Lung (tissue), 12 donors: ENCODE results near the gene TMEM108. TPM values are rescaled to one million over a fixed set of nuclear protein-coding genes. Genes with fewer than 3 reads are reported as not detected.
"Not testable (repeated sequence)": the region's sequence is repeated elsewhere in the genome, so short reads cannot be mapped to it uniquely, and the experiment has no call there.

Source experiments
- ATAC-seq: fragments of 200-7000 bp; cut with Tn5 transposase; one replicate; pipeline ENCODE4 v1.9.1; 2020; ENCODE audit warnings: moderate number of reproducible peaks; ENCODE audit not compliant: insufficient read depth, low FRiP score
- DNase-seq, 3 donors: peaks; one replicate each; pipeline ENCODE4 v3.0.0-alpha.2; 2013 to 2017
- H3K27ac ChIP-seq, 2 donors: one replicate each; pipeline ENCODE4 v1.5.1; 2013; ENCODE audit warnings: mild to moderate bottlenecking in 2 of 2, moderate library complexity in 2 of 2, control low read depth in 1 of 2, inconsistent platforms in 1 of 2, low read depth in 1 of 2, low read length in 1 of 2
- H3K27me3 ChIP-seq, 3 donors: one replicate each; pipeline ENCODE4 v1.5.1; 2013; ENCODE audit warnings: low read length in 2 of 3; ENCODE audit not compliant: control insufficient read depth in 3 of 3, insufficient read depth in 3 of 3
- H3K36me3 ChIP-seq, 4 donors: one replicate each; pipeline ENCODE4 v1.5.1; 2013; ENCODE audit warnings: low read length in 4 of 4, mild to moderate bottlenecking in 1 of 4, moderate library complexity in 1 of 4; ENCODE audit not compliant: control insufficient read depth in 4 of 4, insufficient read depth in 4 of 4
- H3K4me1 ChIP-seq, 5 donors: one replicate each; pipeline ENCODE4 v1.5.1; 2013; ENCODE audit warnings: low read length in 5 of 5, mild to moderate bottlenecking in 2 of 5, moderate library complexity in 1 of 5; ENCODE audit not compliant: control insufficient read depth in 5 of 5, insufficient read depth in 5 of 5
- H3K4me3 ChIP-seq: one replicate; pipeline ENCODE4 v1.5.1; 2013; ENCODE audit warnings: mild to moderate bottlenecking, control low read depth, moderate library complexity
- H3K9ac ChIP-seq, 2 donors: one replicate each; pipeline ENCODE4 v1.5.1; 2013; ENCODE audit warnings: low read length in 2 of 2, control low read depth in 1 of 2; ENCODE audit not compliant: insufficient read depth in 1 of 2
- H3K9me3 ChIP-seq, 4 donors: one replicate each; pipeline ENCODE4 v1.5.1; 2013; ENCODE audit warnings: low read length in 3 of 4, mild to moderate bottlenecking in 1 of 4, moderate library complexity in 1 of 4; ENCODE audit not compliant: control insufficient read depth in 4 of 4, insufficient read depth in 3 of 4
- CTCF ChIP-seq: IDR thresholded peaks from 2 replicates; pipeline ENCODE4 v1.5.1; 2012; ENCODE audit warnings: mild to moderate bottlenecking; ENCODE audit errors: control extremely low read depth, extremely low read depth
- WGBS, 2 donors: extraction: QIAGEN DNeasy Blood & Tissue Kit; methylation state at CpG; one replicate each; pipeline ENCODE4 v1.1.7; 2013; 5-methylcytosine and 5-hydroxymethylcytosine counted together
- polyA plus RNA-seq, 2 donors: library from polyadenylated mRNA; stranded (reverse); fragments of 200-250 nt; gene quantifications; one replicate each; pipeline ENCODE4 v1.2.1, GENCODE V29; 2013
- total RNA-seq, 2 donors: library from RNA; depleted of rRNA in 1 of 2; stranded (reverse); fragments of >200 nt in 1 of 2; gene quantifications; one replicate each; pipeline ENCODE4 v1.2.1, GENCODE V29; 2014 to 2021
- donor health status: control.
- donor health status: control.
- donor health status: Bipolar disorder and iron deficiency.
- donor health status: healthy.
- donor health status: DM: yes; HTN: yes; CAD: no.

The TMEM108 gene
- total and polyA plus RNA-seq, 4 donors = 3.0 to 16.9 (median 7.6) TPM

GRCh38 chr3:133007601-133008000 is 30.6 kb upstream of the TMEM108 start:
- ATAC-seq (no peak), DNase-seq (no peak)
- WGBS, 2 donors = 88 to 89% methylated on average over 2 of the region's 2 CpGs
- Histone ChIP-seq H3K9me3 (peaks cover 0 to 5% (median 1%) of the 10 kb centered on the region in 4 donors), H3K27ac (no peak overlapping the region), H3K4me1 (no peaks in the 10 kb centered on the region), H3K9ac (no peak overlapping the region), H3K4me3 (no peak overlapping the region), H3K36me3 (no peaks in the 10 kb centered on the region), H3K27me3 (no peaks in the 10 kb centered on the region)
- TF ChIP-seq CTCF = no peak

- Histone ChIP-seq H3K4me3 (no peak overlapping the region), H3K36me3 (no peaks in the 10 kb centered on the region), H3K27me3 (no peaks in the 10 kb centered on the region), H3K4me1 (peaks cover 0 to 6% (median 0%) of the 10 kb centered on the region in 5 donors), H3K9ac (no peak overlapping the region), H3K9me3 (peaks cover 0 to 3% (median 1%) of the 10 kb centered on the region in 4 donors), H3K27ac (no peak overlapping the region)
- no peak for TF ChIP-seq CTCF
- no peak for DNase-seq
- 94 to 97% methylated on average over 3 of the region's 3 CpGs for WGBS, 2 donors
- no peak for ATAC-seq
These were observed 23.9 kb upstream of the TMEM108 start for GRCh38 chr3:133014325-133014724.

- not testable (repeated sequence) for H3K4me1 ChIP-seq, H3K27ac ChIP-seq, DNase-seq, H3K27me3 ChIP-seq, H3K9me3 ChIP-seq, H3K4me3 ChIP-seq, H3K36me3 ChIP-seq, ATAC-seq, H3K9ac ChIP-seq
- 81 to 93% methylated on average over 5 of the region's 5 CpGs for WGBS, 2 donors
These were observed 22.6 kb upstream of the TMEM108 start for GRCh38 chr3:133015573-133015972.

GRCh38 chr3:133016838-133017309 is 21.3 kb upstream of the TMEM108 start:
- ATAC-seq (no peak), DNase-seq (peak in 1 of 3 donors; percentile 4)
- no peak for TF ChIP-seq CTCF
- 19 to 32% methylated on average over 1 of the region's 1 CpG for WGBS, 2 donors
- peaks cover 0 to 6% (median 0%) of the 10 kb centered on the region in 5 donors for H3K4me1 ChIP-seq
- no peaks in the 10 kb centered on the region for H3K27me3 ChIP-seq
- no peak overlapping the region for H3K27ac ChIP-seq
- peaks cover 0 to 1% (median 0%) of the 10 kb centered on the region in 4 donors for H3K9me3 ChIP-seq
- no peak overlapping the region for H3K9ac ChIP-seq
- no peak overlapping the region for H3K4me3 ChIP-seq
- no peaks in the 10 kb centered on the region for H3K36me3 ChIP-seq
